ENCODE data around the gene RFC5.

RFC5 gene

GRCh38 chr12:118016424-118017264 is at the start of gene RFC5 (continued):
- TF ChIP-seq ZNF114 (tag by site-specific recombination; IDR thresholded peaks at IDR 0.05): no peak
- no peak for TF ChIP-seq MEIS1 (CRISPR knock-in tag; IDR thresholded peaks at IDR 0.05; ENCODE audit: borderline replicate concordance)
- TF ChIP-seq ZFP41 (tag by site-specific recombination; IDR thresholded peaks at IDR 0.05; ENCODE audit: borderline replicate concordance): no peak
- TF ChIP-seq ZNF155 (tag by site-specific recombination; IDR thresholded peaks at IDR 0.05): no peak
- no peak for TF ChIP-seq ZNF211 (tag by site-specific recombination; IDR thresholded peaks at IDR 0.05; ENCODE audit: low read depth)
- no peak for TF ChIP-seq ZNF626 (tag by site-specific recombination; IDR thresholded peaks at IDR 0.05)
- no peak for TF ChIP-seq ZNF48 (tag by site-specific recombination; IDR thresholded peaks at IDR 0.05)
- TF ChIP-seq TCF7L2 (IDR thresholded peaks at IDR 0.05; ENCODE audit: borderline replicate concordance, low read depth, low read length): no peak
- no peak for TF ChIP-seq SCRT2 (tag by site-specific recombination; IDR thresholded peaks at IDR 0.05)
- no peak for TF ChIP-seq ZFP69B (tag by site-specific recombination; IDR thresholded peaks at IDR 0.05)
- peak; percentile 40 for TF ChIP-seq WT1 (tag by site-specific recombination; IDR thresholded peaks at IDR 0.05)
- no peak for TF ChIP-seq ZNF280C (tag by site-specific recombination; IDR thresholded peaks at IDR 0.05)
- TF ChIP-seq ZNF354C (tag by site-specific recombination; IDR thresholded peaks at IDR 0.05; ENCODE audit: borderline replicate concordance, low read depth): no peak
- TF ChIP-seq AEBP2 (tag by site-specific recombination; IDR thresholded peaks at IDR 0.05; ENCODE audit: borderline replicate concordance): no peak
- peak; percentile 80 for TF ChIP-seq KLF9 (tag by site-specific recombination; IDR thresholded peaks at IDR 0.05; ENCODE audit: low read depth)
- no peak for TF ChIP-seq ZNF404 (tag by site-specific recombination; IDR thresholded peaks at IDR 0.05)
- no peak for TF ChIP-seq ZNF26 (tag by site-specific recombination; IDR thresholded peaks at IDR 0.05)
- TF ChIP-seq ZNF654 (tag by site-specific recombination; IDR thresholded peaks at IDR 0.05; ENCODE audit: low read depth): no peak
- TF ChIP-seq OSR2 (tag by site-specific recombination; IDR thresholded peaks at IDR 0.05): no peak
- TF ChIP-seq KLF10 (tag by site-specific recombination; IDR thresholded peaks at IDR 0.05): peak; percentile 65; the same call in 1 of the 2 replicates
- peak; percentile 31; the same call in 1 of the 2 replicates for TF ChIP-seq YY1 (tag by site-specific recombination; IDR thresholded peaks at IDR 0.05)
- TF ChIP-seq ZNF449 (tag by site-specific recombination; IDR thresholded peaks at IDR 0.05): no peak
- peak; percentile 99 for TF ChIP-seq MYNN (tag by site-specific recombination; IDR thresholded peaks at IDR 0.05; ENCODE audit: borderline replicate concordance)
- TF ChIP-seq ZNF548 (tag by site-specific recombination; IDR thresholded peaks at IDR 0.05): no peak
- TF ChIP-seq ELK4 (IDR thresholded peaks at IDR 0.05; ENCODE audit: borderline replicate concordance, low read depth, low read length): peak; percentile 61; the same call in 1 of the 2 replicates
- TF ChIP-seq ZNF529 (tag by site-specific recombination; IDR thresholded peaks at IDR 0.05; ENCODE audit: insufficient replicate concordance): no peak
- TF ChIP-seq PBX3 (CRISPR knock-in tag; IDR thresholded peaks at IDR 0.05): peak; percentile 71
- no peak for TF ChIP-seq ZNF341 (tag by site-specific recombination; IDR thresholded peaks at IDR 0.05; ENCODE audit: low read depth)
- peak; percentile 70 for TF ChIP-seq ZNF660 (tag by site-specific recombination; IDR thresholded peaks at IDR 0.05)
- TF ChIP-seq ZNF175 (tag by site-specific recombination; IDR thresholded peaks at IDR 0.05): no peak
- peak; percentile 83 for TF ChIP-seq ZNF561 (tag by site-specific recombination; IDR thresholded peaks at IDR 0.05; ENCODE audit: borderline replicate concordance)
